Hepatocyte (in vitro differentiated cells): Measurements from ENCODE around the gene ZBTB8B. TPM values are rescaled to one million over a fixed set of nuclear protein-coding genes. Genes with fewer than 3 reads are reported as not detected.
"Not testable (repeated sequence)": the region's sequence is repeated elsewhere in the genome, so short reads cannot be mapped to it uniquely, and the experiment has no call there.

Experiments
- DNase-seq: peaks from one replicate; pipeline ENCODE4 v3.0.0-alpha.2; 2016; ENCODE audit warnings: low spot score
- H2AFZ ChIP-seq: fragments of 200-600 bp; sonication (generic); 2 replicates; pipeline ENCODE4 v1.6.0; 2016; ENCODE audit warnings: antibody characterized with exemption, mild to moderate bottlenecking
- H3K27ac ChIP-seq: fragments of 200-600 bp; sonication (generic); 2 replicates; pipeline ENCODE4 v1.5.1; 2016; ENCODE audit warnings: mild to moderate bottlenecking
- H3K27me3 ChIP-seq: fragments of 200-600 bp; sonication (generic); 2 replicates; pipeline ENCODE4 v1.6.1; 2016
- H3K36me3 ChIP-seq: fragments of 200-600 bp; sonication (generic); replicated peaks from 2 replicates; pipeline ENCODE4 v1.5.1; 2016; ENCODE audit warnings: low read depth; ENCODE audit not compliant: insufficient read depth
- H3K4me1 ChIP-seq: fragments of 200-600 bp; sonication (generic); 2 replicates; pipeline ENCODE4 v1.5.1; 2016; ENCODE audit warnings: mild to moderate bottlenecking, moderate library complexity; ENCODE audit not compliant: insufficient read depth
- H3K4me2 ChIP-seq: fragments of 200-600 bp; sonication (generic); 2 replicates; pipeline ENCODE4 v1.6.0; 2016
- H3K4me3 ChIP-seq: fragments of 200-600 bp; sonication (generic); 2 replicates; pipeline ENCODE4 v1.5.1; 2016; ENCODE audit warnings: mild to moderate bottlenecking
- H3K79me2 ChIP-seq: fragments of 200-600 bp; sonication (generic); 2 replicates; pipeline ENCODE4 v1.6.0; 2017; ENCODE audit warnings: mild to moderate bottlenecking
- H3K9me2 ChIP-seq: fragments of 200-600 bp; sonication (generic); replicated peaks from 2 replicates; pipeline ENCODE4 v1.6.0; 2017; ENCODE audit warnings: mild to moderate bottlenecking; ENCODE audit not compliant: insufficient read depth
- H3K9me3 ChIP-seq: fragments of 200-600 bp; sonication (generic); 2 replicates; pipeline ENCODE4 v1.5.1; 2016; ENCODE audit warnings: low read depth, mild to moderate bottlenecking
- H4K20me1 ChIP-seq: fragments of 200-600 bp; sonication (generic); 2 replicates; pipeline ENCODE4 v1.6.0; 2016; ENCODE audit warnings: mild to moderate bottlenecking; ENCODE audit not compliant: insufficient read depth, poor library complexity, severe bottlenecking
- EZH2 ChIP-seq: fragments of 200-600 bp; sonication (generic); IDR thresholded peaks from 2 replicates; pipeline ENCODE4 v1.6.1; 2016; ENCODE audit warnings: antibody characterized with exemption, mild to moderate bottlenecking, borderline replicate concordance
- EZH2phosphoT487 ChIP-seq: fragments of 200-600 bp; sonication (generic); IDR thresholded peaks from one replicate; pipeline ENCODE4 v1.6.1; 2018; ENCODE audit warnings: antibody characterized with exemption, mild to moderate bottlenecking, low read depth, moderate library complexity; ENCODE audit not compliant: unreplicated experiment, severe bottlenecking
- WGBS: methylation state at CpG from one replicate; pipeline ENCODE4 v1.1.6; 2016; ENCODE audit warnings: low lambda C conversion rate; ENCODE audit errors: missing lambda C conversion rate; 5-methylcytosine and 5-hydroxymethylcytosine counted together
- polyA plus RNA-seq: library from polyadenylated mRNA; unstranded; fragments of >200 nt; fragmentation: Nextera tagmentation; extraction: Ambion mirVana; gene quantifications from 2 replicates; pipeline ENCODE4 v1.2.1, GENCODE V29; 2016
- total RNA-seq: library from RNA; depleted of rRNA; stranded (reverse); fragments of >200 nt; gene quantifications from 2 replicates; pipeline ENCODE4 v1.2.3, GENCODE V29; 2014
- TF ChIP-seq, protein P1 (sequence below): fragments of 200-600 bp; sonication (generic); IDR thresholded peaks from 2 replicates; pipeline ENCODE4 v1.5.1; 2016; ENCODE audit warnings: antibody characterized with exemption, mild to moderate bottlenecking; ENCODE audit not compliant: poor library complexity

The ZBTB8B gene
- total and polyA plus RNA-seq, 2 experiments from 2014 or later, result 0.28 to 0.90 TPM

DNA sequence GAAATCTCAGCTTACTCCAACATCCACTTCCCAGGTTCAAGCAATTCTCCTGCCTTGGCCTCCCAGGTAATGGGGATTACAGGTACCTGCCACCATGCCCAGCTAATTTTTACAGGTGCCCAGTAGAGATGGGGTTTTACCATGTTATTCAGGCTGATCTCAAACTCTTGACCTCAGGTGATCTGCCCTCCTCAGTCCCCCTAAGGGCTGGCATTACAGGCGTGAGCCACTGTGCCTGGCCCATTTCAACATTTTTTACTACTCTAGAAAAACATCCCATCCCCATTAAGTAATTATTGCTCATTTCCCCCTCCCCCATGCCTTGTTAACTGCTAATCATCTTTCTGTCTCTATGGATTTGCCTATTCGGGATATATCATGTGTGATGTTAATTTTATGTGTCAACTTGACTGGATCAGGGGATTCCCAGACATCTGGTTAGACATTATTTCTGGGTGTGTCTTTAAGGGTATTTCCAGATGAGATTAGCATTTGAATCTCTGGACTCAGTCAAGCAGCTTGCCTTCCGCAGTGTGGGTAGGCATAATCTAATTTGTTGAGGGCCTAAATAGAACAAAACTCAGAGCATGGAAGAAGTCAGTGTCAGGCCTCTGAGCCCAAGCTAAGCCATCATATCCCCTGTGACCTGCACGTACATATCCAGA is 33.0 kb upstream of the ZBTB8B start:
- Histone ChIP-seq H3K9me2 (no peaks in the 10 kb centered on the region), H3K4me1 (no peaks in the 10 kb centered on the region), H3K4me3 (no peak overlapping the region), H4K20me1 (no peaks in the 10 kb centered on the region), H3K36me3 (no peaks in the 10 kb centered on the region), H3K27ac (no peak overlapping the region), H3K9me3 (no peaks in the 10 kb centered on the region), H3K79me2 (no peaks in the 10 kb centered on the region), H3K27me3 (no peaks in the 10 kb centered on the region), H3K4me2 (no peak overlapping the region), H2AFZ (no peak overlapping the region)
- TF ChIP-seq EZH2phosphoT487 (no peak), EZH2 (no peak)
- TF ChIP-seq, protein P1, sequence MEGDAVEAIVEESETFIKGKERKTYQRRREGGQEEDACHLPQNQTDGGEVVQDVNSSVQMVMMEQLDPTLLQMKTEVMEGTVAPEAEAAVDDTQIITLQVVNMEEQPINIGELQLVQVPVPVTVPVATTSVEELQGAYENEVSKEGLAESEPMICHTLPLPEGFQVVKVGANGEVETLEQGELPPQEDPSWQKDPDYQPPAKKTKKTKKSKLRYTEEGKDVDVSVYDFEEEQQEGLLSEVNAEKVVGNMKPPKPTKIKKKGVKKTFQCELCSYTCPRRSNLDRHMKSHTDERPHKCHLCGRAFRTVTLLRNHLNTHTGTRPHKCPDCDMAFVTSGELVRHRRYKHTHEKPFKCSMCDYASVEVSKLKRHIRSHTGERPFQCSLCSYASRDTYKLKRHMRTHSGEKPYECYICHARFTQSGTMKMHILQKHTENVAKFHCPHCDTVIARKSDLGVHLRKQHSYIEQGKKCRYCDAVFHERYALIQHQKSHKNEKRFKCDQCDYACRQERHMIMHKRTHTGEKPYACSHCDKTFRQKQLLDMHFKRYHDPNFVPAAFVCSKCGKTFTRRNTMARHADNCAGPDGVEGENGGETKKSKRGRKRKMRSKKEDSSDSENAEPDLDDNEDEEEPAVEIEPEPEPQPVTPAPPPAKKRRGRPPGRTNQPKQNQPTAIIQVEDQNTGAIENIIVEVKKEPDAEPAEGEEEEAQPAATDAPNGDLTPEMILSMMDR, result no peak
- WGBS, result 77% methylated on average over 4 of the region's 4 CpGs
- no peak for DNase-seq

DNA sequence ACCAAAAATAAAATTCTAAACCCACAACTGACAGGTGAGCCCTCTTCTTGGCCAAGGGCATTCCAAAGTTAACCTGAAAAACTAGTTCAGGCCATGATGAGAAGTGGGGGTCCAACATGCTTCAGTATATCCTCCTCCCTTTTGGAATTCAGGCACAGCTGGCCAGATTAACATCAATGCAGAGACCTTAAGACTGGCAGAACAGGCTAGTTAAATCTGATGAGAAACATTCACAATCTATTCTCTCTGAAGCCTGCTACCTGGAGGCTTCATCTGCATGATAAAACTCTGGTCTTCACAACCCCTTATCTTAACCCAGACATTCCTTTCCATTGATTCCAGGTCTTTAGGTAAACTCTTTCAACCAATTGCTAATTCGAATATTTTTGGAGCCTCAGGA is 26.7 kb upstream of the ZBTB8B start:
- no peak overlapping the region for H3K4me2 ChIP-seq
- 6% methylated on average over 1 of the region's 1 CpG for WGBS
- H3K9me3 ChIP-seq, result no peaks in the 10 kb centered on the region
- no peaks in the 10 kb centered on the region for H3K36me3 ChIP-seq
- no peaks in the 10 kb centered on the region for H3K79me2 ChIP-seq
- no peaks in the 10 kb centered on the region for H3K27me3 ChIP-seq
- no peak overlapping the region for H2AFZ ChIP-seq
- H3K27ac ChIP-seq, result no peak overlapping the region
- no peaks in the 10 kb centered on the region for H3K9me2 ChIP-seq
- DNase-seq, result no peak
- TF ChIP-seq EZH2phosphoT487 (no peak), EZH2 (no peak)
- TF ChIP-seq, protein P1, result no peak
- H4K20me1 ChIP-seq, result no peaks in the 10 kb centered on the region
- H3K4me3 ChIP-seq, result no peak overlapping the region
- H3K4me1 ChIP-seq, result no peaks in the 10 kb centered on the region

DNA sequence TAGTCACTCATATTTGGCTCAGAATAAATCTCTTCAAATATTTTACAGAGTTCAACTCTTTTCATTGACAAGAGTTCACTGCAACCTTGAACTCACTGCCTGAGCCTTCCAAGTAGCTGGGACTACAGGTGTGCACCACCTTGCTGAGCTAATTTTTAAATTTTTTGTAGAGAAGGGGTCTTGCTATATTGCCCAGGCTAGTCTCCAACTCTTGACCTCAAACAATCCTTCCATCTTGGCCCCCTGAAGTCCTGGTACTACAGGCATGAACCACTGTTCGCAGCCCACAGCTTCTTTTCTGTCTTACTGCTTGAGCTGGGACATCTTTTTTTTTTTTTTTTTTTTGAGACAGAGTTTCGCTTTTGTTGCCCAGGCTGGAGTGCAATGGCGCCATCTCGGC is 26.1 kb upstream of the ZBTB8B start:
- not testable (repeated sequence) for H3K4me3 ChIP-seq, H3K36me3 ChIP-seq, H3K4me2 ChIP-seq, H3K9me2 ChIP-seq, H3K27me3 ChIP-seq, H3K27ac ChIP-seq, H3K4me1 ChIP-seq, H2AFZ ChIP-seq, H4K20me1 ChIP-seq, H3K9me3 ChIP-seq, H3K79me2 ChIP-seq, DNase-seq
- 90% methylated on average over 4 of the region's 4 CpGs for WGBS

DNA sequence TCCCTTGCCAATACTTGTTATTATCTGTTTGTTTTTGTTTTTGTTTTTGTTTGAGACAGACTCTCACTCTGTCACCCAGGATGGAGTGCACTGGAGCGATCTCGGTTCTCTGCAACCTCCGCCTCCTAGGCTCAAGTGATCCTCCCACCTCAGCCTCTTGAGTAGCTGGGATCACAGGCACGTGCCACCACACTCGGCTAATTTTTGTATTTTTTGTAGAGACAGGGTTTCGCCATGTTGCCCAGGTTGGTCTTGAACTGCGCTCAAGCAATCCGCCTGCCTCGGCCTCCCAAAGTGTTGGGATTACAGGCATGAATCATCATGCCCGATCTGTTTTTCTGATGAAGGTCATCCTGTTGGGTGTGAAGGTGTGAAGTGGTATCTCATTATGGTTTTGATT is 23.4 kb upstream of the ZBTB8B start:
- not testable (repeated sequence) for H3K4me3 ChIP-seq, H3K9me3 ChIP-seq, H3K79me2 ChIP-seq, H3K27me3 ChIP-seq, H3K4me2 ChIP-seq, H3K4me1 ChIP-seq, H3K9me2 ChIP-seq, H3K36me3 ChIP-seq, H4K20me1 ChIP-seq, H3K27ac ChIP-seq, DNase-seq, H2AFZ ChIP-seq
- WGBS, result 96% methylated on average over 10 of the region's 10 CpGs
